ENCODE measurements around the gene HS3ST3A1.

HS3ST3A1 gene

DNA sequence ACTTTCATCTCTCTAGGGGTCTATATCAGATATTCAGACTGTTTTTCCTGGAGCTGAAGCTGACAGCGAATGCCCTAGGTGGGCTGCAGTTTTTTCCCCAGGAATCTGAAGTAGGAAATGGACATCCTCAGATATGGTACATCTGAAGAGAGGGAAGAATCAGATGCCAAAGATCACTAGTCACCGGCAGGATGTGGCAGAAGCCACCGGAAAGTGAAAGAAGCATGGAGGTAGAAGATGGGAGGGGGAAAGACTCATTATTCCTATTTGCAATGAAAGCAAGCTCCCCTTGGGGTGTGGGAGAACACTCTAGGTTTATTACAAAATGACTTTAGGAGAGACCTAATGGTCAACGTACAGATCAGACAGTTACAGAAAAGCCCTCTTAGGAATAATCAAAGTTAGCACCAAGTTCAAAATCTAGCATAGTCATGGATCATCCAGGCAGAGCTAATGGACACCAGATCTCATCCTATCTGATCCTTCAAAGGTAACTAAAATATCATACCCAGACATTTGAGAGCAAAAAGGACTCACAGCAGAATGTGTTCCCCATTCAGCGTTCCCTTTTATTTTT, 110.7 kb downstream of the HS3ST3A1 start:
- DNase-seq (ENCODE audit: low read depth), result peak; percentile 14
- TF ChIP-seq, protein P1, sequence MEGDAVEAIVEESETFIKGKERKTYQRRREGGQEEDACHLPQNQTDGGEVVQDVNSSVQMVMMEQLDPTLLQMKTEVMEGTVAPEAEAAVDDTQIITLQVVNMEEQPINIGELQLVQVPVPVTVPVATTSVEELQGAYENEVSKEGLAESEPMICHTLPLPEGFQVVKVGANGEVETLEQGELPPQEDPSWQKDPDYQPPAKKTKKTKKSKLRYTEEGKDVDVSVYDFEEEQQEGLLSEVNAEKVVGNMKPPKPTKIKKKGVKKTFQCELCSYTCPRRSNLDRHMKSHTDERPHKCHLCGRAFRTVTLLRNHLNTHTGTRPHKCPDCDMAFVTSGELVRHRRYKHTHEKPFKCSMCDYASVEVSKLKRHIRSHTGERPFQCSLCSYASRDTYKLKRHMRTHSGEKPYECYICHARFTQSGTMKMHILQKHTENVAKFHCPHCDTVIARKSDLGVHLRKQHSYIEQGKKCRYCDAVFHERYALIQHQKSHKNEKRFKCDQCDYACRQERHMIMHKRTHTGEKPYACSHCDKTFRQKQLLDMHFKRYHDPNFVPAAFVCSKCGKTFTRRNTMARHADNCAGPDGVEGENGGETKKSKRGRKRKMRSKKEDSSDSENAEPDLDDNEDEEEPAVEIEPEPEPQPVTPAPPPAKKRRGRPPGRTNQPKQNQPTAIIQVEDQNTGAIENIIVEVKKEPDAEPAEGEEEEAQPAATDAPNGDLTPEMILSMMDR (conservative IDR thresholded peaks at IDR 0.05; ENCODE audit: low read depth, low read length), result no peak

DNA sequence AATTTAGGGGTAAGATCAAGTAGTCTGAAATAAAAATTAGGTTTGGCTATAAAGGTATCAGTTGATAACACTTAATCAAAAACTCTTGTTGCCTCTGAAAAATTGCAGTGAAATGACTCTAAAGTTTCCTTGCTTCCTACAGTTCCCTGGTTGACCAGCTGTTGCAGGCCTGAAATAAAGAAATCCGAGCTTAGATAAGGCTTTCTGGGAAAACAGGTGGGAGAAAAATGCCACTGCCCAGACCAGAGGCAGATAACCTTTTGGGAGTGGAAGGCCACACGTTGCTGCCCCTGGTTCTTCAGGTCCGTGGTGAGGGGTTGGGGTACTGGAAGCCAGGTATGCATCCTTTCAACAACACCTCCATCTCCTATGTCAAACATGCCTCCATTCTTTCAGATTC, 111.3 kb downstream of the HS3ST3A1 start:
- no peak for DNase-seq (ENCODE audit: low read depth)
- no peak overlapping the region for H3K4me3 ChIP-seq (ENCODE audit: low read depth, low read length)
- TF ChIP-seq, protein P1 (conservative IDR thresholded peaks at IDR 0.05; ENCODE audit: low read depth, low read length), result no peak

More for the DNA sequence above, 110.7 kb downstream of the HS3ST3A1 start:
- H3K4me3 ChIP-seq (ENCODE audit: low read depth, low read length), result no peak overlapping the region

DNA sequence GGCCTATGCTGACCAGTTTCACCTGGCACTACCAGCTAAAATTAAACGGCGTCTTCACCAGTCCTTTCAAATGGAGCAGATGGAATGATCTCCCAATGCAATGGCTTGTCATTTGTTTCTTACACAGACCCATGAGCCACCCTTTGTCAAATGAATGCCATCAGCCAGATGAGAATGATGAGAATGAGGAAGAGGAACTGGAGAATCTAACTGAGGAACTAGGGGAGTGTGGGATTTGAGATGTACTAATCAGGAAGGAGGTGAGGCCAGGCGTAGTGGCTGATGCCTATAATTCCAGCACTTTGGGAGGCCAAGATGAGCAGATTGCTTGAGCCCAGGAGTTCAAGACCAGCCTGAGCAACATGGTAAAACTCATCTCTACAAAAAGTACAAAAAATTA, 116.4 kb downstream of the HS3ST3A1 start:
- no peak overlapping the region for H3K4me3 ChIP-seq (ENCODE audit: low read depth, low read length)
- DNase-seq (ENCODE audit: low read depth), result no peak
- TF ChIP-seq, protein P1 (conservative IDR thresholded peaks at IDR 0.05; ENCODE audit: low read depth, low read length), result no peak

DNA sequence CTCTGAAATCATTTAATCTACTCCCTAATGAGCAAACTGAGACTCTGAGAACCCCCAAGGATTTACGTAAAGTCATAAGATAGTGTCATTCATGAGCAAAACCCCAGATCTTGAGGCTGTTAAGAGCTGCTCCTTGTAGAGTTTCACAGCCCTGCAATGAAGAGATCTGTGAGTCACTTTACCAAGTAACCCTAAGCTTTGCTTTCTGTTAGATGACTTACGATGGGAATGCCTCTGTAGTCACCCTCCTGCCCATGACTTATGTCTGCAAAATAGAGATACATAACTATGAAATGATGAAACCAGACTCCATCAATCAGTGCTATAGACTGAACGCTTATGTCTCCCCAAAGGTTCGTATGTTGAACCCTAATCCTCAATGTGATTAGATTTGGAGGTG, 117.7 kb downstream of the HS3ST3A1 start:
- peak; percentile 29 for DNase-seq (ENCODE audit: low read depth)

DNA sequence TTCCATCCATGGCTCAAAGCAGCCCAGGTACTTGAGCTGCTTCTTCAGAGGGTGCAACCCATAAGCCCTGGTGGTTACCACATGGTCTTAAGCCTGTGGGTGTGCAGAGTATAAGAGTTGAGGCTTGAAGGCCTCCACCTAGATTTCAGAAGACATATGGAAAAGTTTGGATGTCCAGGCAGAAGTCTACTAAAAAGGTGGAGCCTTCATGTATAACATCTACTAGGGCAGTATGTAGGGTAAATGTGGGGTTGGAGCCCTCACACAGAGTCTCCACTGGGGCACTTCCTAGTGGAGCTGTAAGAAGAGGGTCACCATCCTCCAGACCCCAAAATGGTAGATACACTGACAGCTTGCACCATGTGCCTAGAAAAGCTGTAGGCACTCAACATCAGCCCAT, 120.9 kb downstream of the HS3ST3A1 start:
- no peak for DNase-seq (ENCODE audit: low read depth)
- no peak overlapping the region for H3K4me3 ChIP-seq (ENCODE audit: low read depth, low read length)
- TF ChIP-seq, protein P1 (conservative IDR thresholded peaks at IDR 0.05; ENCODE audit: low read depth, low read length), result no peak

More for the DNA sequence above, 117.7 kb downstream of the HS3ST3A1 start:
- H3K4me3 ChIP-seq (ENCODE audit: low read depth, low read length), result no peak overlapping the region
- TF ChIP-seq, protein P1 (conservative IDR thresholded peaks at IDR 0.05; ENCODE audit: low read depth, low read length), result no peak

DNA sequence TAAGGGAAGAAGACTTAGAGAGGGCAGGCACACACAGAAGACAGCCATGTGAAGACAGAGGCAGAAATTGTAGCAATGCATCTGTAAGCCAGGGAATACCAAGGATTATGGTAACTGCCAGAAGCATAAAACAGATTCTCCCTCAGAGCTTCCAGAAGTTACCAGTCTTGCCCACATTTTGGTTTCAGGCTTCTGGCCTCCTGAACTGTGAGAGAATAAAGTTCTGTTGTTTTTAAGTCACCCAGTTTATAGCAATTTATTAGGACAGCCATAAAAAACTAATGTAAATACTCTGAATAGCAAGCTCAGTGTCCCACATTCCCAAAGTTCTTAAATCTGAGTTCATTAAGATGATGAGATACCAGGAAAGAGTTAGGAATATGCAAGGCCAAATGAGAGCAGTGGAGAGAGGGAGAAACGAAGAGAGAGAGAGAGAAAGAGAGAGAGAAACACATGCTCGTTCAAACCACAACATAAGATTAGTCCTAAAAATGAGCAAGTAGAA, 123.4 kb downstream of the HS3ST3A1 start:
- H3K4me3 ChIP-seq (ENCODE audit: low read depth, low read length), result no peak overlapping the region
- no peak for DNase-seq (ENCODE audit: low read depth)
- TF ChIP-seq, protein P1 (conservative IDR thresholded peaks at IDR 0.05; ENCODE audit: low read depth, low read length), result no peak

DNA sequence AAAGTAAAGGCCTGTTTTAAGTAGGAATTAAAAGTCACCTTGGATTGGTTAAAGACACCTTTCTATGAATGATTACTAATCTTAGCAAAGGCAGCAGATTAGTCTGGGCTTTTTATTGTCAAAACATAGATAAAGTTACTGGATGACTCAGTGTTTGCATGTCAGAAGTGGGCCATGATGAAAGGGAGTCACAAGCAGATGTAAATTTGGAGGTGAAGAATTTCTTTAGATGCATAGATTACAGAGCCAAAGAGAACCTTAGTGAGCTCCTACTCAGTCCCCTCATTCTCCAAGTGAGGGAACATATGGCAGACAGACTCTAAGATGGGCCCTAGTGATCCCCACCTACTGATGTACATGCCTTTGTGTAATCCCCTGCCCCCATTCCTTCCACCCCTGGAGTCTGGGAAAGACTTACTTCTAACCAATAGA, 124.5 kb downstream of the HS3ST3A1 start:
- DNase-seq (ENCODE audit: low read depth), result peak; percentile 79
- TF ChIP-seq, protein P1 (conservative IDR thresholded peaks at IDR 0.05; ENCODE audit: low read depth, low read length), result no peak
- H3K4me3 ChIP-seq (ENCODE audit: low read depth, low read length), result no peak overlapping the region
